Measurements from ENCODE around the gene LENEP.

- TF ChIP-seq CTCF (conservative IDR thresholded peaks at IDR 0.05; ENCODE audit: low read length) (no peak), EZH2phosphoT487 (IDR thresholded peaks at IDR 0.05; ENCODE audit: borderline replicate concordance) (no peak)
Measured at GRCh38 chr1:154967331-154967950, 25.9 kb upstream of the LENEP start.
